ENCODE measurements around the gene C2CD2. TPM values are rescaled to one million over a fixed set of nuclear protein-coding genes. Genes with fewer than 3 reads are reported as not detected.

C2CD2 gene
- total and polyA plus RNA-seq, 5 donors: 6.2 to 10.0 (median 8.3) TPM

DNA sequence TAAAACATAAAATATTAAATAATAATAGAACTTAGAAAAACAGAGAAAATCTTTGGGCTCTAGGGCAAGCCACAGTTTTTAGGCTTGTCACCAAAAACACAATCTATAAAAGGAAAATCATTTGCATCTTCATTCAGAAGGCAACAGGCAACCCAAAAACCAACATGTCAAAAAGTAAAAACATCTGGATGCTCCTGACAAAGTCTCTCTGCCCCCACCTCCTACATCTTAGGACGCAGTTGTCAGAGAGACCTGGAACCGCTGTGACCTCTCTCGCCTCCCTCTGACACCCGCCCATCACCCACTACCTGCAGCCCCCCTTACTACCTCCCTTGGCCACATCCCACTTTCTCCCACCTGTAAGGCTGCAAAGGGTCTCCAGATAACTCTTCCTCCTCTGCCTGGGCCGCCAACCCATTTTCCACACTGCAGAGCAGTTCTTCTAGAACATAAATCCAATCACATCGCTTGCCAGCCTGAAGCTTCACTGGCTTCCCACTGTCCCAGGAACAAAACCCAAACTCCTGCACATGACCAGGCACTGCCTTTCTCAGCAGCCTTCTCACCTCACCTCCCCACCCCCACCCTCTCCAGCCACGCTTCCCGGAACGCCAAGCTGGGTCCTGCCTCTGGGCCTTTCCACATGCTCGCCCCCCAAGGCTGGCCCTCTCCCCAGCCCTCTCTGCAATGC, 89.4 kb downstream of the C2CD2 start:
- ATAC-seq: no peak
- no peak overlapping the region for H3K27ac ChIP-seq (ENCODE audit: low read length)
- intact Hi-C loops (cut with DNase I): no loop called here
- H3K9me3 ChIP-seq (ENCODE audit: control insufficient read depth, low read length): no peaks in the 10 kb centered on the region
- no peak for DNase-seq
- H3K4me1 ChIP-seq (ENCODE audit: control insufficient read depth, insufficient read depth, low read length): no peaks in the 10 kb centered on the region
- no peak overlapping the region for H3K4me3 ChIP-seq (ENCODE audit: low read length)
- H3K27me3 ChIP-seq (ENCODE audit: control insufficient read depth, insufficient read depth): no peaks in the 10 kb centered on the region
- WGBS: 94% methylated on average over 10 of the region's 10 CpGs

DNA sequence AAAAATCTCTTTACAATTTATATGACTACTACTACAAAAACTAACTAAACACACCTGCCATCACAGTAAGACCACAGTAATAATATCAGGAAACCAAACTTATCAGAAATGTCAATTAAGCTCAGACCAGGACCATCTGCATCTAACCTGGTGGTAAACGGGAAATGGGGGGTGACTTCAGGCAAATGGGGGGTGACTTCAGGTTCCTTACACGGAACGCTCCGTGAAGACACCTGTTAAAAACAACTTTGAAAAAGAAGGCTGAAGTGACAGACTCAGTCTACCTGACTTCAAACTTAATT, 90.4 kb downstream of the C2CD2 start:
- no peaks in the 10 kb centered on the region for H3K27me3 ChIP-seq (ENCODE audit: control insufficient read depth, insufficient read depth)
- 87% methylated on average over 4 of the region's 4 CpGs for WGBS
- H3K27ac ChIP-seq (ENCODE audit: low read length): no peak overlapping the region
- H3K4me1 ChIP-seq (ENCODE audit: control insufficient read depth, insufficient read depth, low read length): no peaks in the 10 kb centered on the region
- no peak for ATAC-seq
- DNase-seq: no peak
- H3K4me3 ChIP-seq (ENCODE audit: low read length): no peak overlapping the region
- no peaks in the 10 kb centered on the region for H3K9me3 ChIP-seq (ENCODE audit: control insufficient read depth, low read length)
- intact Hi-C loops (cut with DNase I): no loop called here

DNA sequence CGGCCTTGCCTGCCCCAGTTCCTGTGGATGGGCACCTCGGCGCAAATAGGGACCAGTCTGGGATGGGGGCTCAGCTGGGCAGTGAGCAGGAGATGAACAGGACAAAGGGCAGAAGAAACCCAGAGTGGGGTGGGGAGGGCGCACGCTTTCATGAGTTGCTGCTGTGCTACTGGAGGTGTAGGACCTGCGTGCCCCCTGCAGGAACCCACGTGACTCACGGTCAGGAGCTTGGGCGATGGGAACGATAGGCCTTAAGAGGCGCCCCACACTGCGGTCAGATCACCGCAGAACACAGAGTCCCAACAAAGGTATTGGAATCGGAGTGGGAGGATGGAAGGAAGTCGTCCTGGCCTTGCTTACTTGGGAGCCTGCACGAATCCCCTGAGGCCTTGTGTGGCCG, 91.8 kb downstream of the C2CD2 start:
- 93% methylated on average over 17 of the region's 17 CpGs for WGBS
- ATAC-seq (no peak), DNase-seq (no peak)
- Histone ChIP-seq H3K4me3 (ENCODE audit: low read length) (no peak overlapping the region), H3K4me1 (ENCODE audit: control insufficient read depth, insufficient read depth, low read length) (no peaks in the 10 kb centered on the region), H3K27ac (ENCODE audit: low read length) (no peak overlapping the region), H3K9me3 (ENCODE audit: control insufficient read depth, low read length) (no peaks in the 10 kb centered on the region), H3K27me3 (ENCODE audit: control insufficient read depth, insufficient read depth) (no peaks in the 10 kb centered on the region)
- intact Hi-C loops (cut with DNase I): no loop called here

DNA sequence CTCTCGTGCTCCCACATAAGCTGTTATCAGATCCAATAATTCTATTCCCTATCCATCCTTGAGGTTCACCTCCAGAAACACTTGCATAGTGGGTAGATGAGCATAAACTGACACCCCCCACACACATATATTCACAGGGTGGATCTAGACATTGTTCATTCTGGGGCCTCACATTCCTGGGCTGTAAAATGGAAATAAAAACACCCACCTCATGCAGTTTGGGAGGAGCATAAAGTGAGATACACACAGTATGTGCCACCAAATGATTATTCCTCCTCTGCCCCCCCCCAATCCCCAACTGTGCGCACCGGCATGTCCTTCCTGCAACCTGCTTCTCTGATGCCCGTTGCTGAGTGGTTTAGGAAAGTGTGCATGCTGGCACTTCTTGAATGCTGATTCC, 92.6 kb downstream of the C2CD2 start:
- H3K27ac ChIP-seq (ENCODE audit: low read length): no peak overlapping the region
- 94% methylated on average over 4 of the region's 4 CpGs for WGBS
- no peaks in the 10 kb centered on the region for H3K4me1 ChIP-seq (ENCODE audit: control insufficient read depth, insufficient read depth, low read length)
- no peaks in the 10 kb centered on the region for H3K27me3 ChIP-seq (ENCODE audit: control insufficient read depth, insufficient read depth)
- H3K4me3 ChIP-seq (ENCODE audit: low read length): no peak overlapping the region
- no peak for DNase-seq
- intact Hi-C loops (cut with DNase I): no loop called here
- ATAC-seq: no peak
- H3K9me3 ChIP-seq (ENCODE audit: control insufficient read depth, low read length): no peaks in the 10 kb centered on the region

DNA sequence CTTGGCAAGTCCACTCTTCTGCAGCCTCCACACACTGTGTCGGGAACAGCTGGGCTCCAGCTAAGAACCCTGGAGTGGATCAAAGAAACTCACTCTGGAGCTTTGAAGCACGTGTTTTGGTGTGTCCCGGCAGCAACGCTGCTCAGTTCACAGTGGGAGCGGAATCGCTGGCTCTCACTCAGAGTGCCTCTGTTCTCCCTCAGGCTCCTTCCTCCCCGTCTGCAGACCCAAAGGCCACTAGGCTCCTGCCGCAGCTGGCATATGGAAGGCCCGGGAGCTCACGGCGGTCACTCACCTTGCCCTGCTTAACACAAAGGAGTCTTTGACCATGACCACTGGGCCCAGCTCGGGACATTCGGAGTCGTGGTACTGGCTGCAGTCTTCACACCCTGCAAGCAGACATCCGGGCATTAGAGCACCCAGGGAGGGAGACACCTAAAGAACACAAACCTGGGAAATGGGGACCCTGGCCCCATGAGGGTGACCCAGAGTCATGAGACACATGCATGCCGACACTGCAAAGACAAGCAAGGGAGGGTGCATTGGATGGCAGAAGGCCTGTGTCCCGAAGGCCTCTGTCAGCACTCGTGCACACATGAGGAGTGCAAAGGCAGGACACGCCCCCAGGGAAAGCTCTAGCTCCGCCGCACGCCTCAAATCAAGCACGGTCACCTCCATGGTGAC, 94.4 kb downstream of the C2CD2 start:
- ATAC-seq: no peak
- H3K4me1 ChIP-seq (ENCODE audit: control insufficient read depth, insufficient read depth, low read length): no peaks in the 10 kb centered on the region
- DNase-seq: no peak
- intact Hi-C loops (cut with DNase I): no loop called here
- no peak overlapping the region for H3K4me3 ChIP-seq (ENCODE audit: low read length)
- no peaks in the 10 kb centered on the region for H3K27me3 ChIP-seq (ENCODE audit: control insufficient read depth, insufficient read depth)
- WGBS: 95% methylated on average over 23 of the region's 23 CpGs
- no peak overlapping the region for H3K27ac ChIP-seq (ENCODE audit: low read length)
- no peaks in the 10 kb centered on the region for H3K9me3 ChIP-seq (ENCODE audit: control insufficient read depth, low read length)

DNA sequence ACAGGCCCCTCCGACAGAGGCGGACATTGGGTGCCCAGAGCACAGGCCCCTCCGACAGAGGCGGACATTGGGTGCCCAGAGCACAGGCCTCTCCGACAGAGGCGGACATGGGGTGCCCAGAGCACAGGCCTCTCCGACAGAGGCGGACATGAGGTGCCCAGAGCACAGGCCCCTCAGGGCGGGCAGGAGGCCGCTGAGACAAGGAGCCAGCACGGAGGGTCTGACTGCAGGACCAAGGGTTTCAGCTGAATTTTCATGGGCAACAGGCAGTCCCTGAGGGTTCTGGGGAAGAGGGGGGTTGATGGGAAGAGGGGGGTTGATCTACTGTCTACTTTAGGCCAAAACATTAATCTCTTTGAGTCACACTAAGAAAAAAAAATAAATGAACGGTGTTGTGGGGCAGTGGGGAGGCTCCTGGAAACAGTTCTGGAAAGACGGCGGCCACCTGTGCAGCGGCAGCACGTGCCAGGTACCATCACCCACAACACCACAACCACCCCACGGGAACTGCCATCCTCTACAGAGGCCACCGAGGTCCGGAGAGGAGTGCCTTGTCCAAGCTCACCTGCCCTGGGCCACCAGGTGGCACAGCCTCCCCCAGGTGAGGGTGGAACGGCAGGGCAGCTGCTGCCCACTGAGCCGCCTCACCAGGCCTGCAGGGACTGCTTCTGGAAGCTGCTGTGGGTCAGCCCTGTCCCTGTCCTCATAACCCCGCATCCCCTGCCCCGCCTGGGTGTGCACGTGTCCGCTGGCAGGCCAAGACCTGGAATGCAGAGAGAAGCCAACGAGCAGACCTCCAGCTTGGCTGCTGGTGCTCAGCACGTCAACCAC, 95.1 kb downstream of the C2CD2 start:
- Histone ChIP-seq H3K4me1 (ENCODE audit: control insufficient read depth, insufficient read depth, low read length) (no peaks in the 10 kb centered on the region), H3K4me3 (ENCODE audit: low read length) (no peak overlapping the region), H3K27me3 (ENCODE audit: control insufficient read depth, insufficient read depth) (no peaks in the 10 kb centered on the region), H3K9me3 (ENCODE audit: control insufficient read depth, low read length) (no peaks in the 10 kb centered on the region), H3K27ac (ENCODE audit: low read length) (no peak overlapping the region)
- no peak for ATAC-seq
- intact Hi-C loops (cut with DNase I): no loop called here
- 94% methylated on average over 27 of the region's 27 CpGs for WGBS
- DNase-seq: no peak

DNA sequence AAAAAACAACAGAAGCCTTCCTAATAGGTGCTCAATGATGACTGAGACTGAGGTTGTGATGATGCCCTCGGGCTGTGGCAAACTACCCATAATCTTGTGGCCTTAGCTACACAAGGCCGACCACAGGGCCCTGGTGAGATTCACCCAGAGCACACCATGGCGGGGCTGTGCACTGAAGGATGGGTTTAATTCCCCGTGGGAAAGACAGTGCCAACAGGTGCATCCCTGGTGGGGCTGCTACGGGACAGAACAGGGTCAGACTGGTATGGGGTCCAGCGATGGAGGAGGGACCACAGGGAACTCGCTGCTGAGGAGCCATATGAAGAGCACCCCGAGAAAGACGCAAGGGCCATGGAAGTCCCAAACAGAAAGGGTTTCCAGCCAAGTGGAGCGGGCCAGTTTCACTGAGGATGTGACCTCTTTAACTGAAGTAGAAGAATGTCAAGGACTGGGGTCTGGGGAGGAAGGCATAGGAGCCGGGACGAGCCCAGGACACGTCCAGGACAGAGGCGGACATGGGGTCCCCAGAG, 96.0 kb downstream of the C2CD2 start:
- Histone ChIP-seq H3K27ac (ENCODE audit: low read length) (no peak overlapping the region), H3K4me3 (ENCODE audit: low read length) (no peak overlapping the region), H3K9me3 (ENCODE audit: control insufficient read depth, low read length) (no peaks in the 10 kb centered on the region), H3K4me1 (ENCODE audit: control insufficient read depth, insufficient read depth, low read length) (no peaks in the 10 kb centered on the region), H3K27me3 (ENCODE audit: control insufficient read depth, insufficient read depth) (no peaks in the 10 kb centered on the region)
- DNase-seq: no peak
- 97% methylated on average over 14 of the region's 14 CpGs for WGBS
- intact Hi-C loops (cut with DNase I): no loop called here
- no peak for ATAC-seq

DNA sequence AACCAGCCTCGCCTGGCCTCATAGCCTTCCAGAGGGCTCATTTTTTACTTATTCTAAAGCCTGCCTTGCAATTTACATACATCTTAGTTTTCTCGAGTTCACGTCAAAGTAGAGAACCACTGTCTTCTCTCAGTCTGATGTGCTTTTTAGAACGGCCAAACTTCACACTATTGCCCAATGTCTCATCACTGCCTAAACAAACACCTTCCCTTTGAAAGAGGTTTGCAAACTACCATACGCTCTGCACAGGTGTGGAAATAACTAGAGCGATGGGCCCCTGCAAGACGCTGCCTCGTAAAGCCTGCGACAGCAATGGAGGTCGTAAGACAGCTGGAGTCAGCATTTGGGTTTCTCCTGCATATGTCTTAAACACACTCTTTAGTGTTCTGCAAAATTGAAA, 97.2 kb downstream of the C2CD2 start:
- H3K9me3 ChIP-seq (ENCODE audit: control insufficient read depth, low read length): no peaks in the 10 kb centered on the region
- intact Hi-C loops (cut with DNase I): no loop called here
- DNase-seq (no peak), ATAC-seq (no peak)
- no peaks in the 10 kb centered on the region for H3K4me1 ChIP-seq (ENCODE audit: control insufficient read depth, insufficient read depth, low read length)
- no peaks in the 10 kb centered on the region for H3K27me3 ChIP-seq (ENCODE audit: control insufficient read depth, insufficient read depth)
- 96% methylated on average over 10 of the region's 10 CpGs for WGBS
- no peak overlapping the region for H3K27ac ChIP-seq (ENCODE audit: low read length)
- H3K4me3 ChIP-seq (ENCODE audit: low read length): no peak overlapping the region

DNA sequence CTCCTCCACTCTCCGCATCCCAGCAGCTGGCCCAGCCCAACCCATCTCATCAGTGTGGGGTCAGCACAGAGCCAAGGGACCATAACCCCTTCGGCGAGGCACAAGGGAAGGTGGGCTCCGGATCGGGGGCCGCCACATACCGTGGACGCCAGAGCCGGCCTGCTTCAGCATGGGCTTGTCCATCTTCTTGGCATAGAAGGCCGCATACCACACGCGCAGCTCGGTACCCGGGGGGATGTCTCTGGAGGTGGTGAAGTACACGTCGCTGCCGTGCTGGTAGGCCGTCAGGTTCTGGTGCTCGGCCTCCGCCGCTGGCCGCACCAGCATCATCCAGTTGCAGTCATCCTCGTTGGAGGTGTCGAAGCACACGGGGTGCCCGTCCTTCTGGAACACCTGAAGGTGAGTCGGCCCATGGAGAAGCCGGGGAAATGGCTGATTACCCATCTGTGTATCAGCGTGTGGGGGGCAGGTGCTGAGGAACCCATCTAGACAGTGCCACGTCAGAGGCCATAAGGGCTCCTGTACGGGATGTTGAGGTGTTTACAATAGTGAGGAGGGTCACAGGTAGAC, 99.3 kb downstream of the C2CD2 start:
- 97% methylated on average over 31 of the region's 31 CpGs for WGBS

DNA sequence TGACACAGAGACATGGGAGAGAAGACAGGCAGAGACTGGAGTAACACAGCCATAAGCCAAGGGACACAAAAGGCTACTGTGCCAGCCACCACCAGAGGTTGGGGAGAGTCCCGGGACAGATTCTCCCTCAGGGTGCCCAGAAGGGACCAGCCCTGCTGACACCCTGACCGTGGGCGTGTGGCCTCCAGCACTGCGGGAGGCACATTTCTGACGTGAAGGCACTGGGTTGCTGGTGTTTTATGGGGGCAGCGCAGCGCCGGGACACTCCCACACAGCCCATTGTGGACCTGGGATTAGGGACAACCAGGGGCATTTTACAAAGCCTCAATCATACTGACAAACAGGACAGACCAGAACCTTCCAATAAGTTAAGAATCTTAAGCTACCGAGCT, 100.9 kb downstream of the C2CD2 start:
- Histone ChIP-seq H3K4me1 (ENCODE audit: control insufficient read depth, insufficient read depth, low read length) (no peaks in the 10 kb centered on the region), H3K4me3 (ENCODE audit: low read length) (no peak overlapping the region), H3K9me3 (ENCODE audit: control insufficient read depth, low read length) (no peaks in the 10 kb centered on the region), H3K27ac (ENCODE audit: low read length) (no peak overlapping the region), H3K27me3 (ENCODE audit: control insufficient read depth, insufficient read depth) (no peaks in the 10 kb centered on the region)
- DNase-seq (no peak), ATAC-seq (no peak)
- intact Hi-C loops (cut with DNase I): no loop called here
- WGBS: 93% methylated on average over 9 of the region's 9 CpGs

More for the DNA sequence above, 99.3 kb downstream of the C2CD2 start:
- H3K4me1 ChIP-seq (ENCODE audit: control insufficient read depth, insufficient read depth, low read length): no peaks in the 10 kb centered on the region
- H3K27me3 ChIP-seq (ENCODE audit: control insufficient read depth, insufficient read depth): no peaks in the 10 kb centered on the region
- ATAC-seq (no peak), DNase-seq (no peak)
- no peak overlapping the region for H3K27ac ChIP-seq (ENCODE audit: low read length)
- H3K4me3 ChIP-seq (ENCODE audit: low read length): no peak overlapping the region
- no peaks in the 10 kb centered on the region for H3K9me3 ChIP-seq (ENCODE audit: control insufficient read depth, low read length)
- intact Hi-C loops (cut with DNase I): no loop called here

All from right cardiac atrium (tissue), 5 donors.